Endodermal cell (in vitro differentiated cells): ENCODE data around the gene HSPA6. TPM values are rescaled to one million over a fixed set of nuclear protein-coding genes. Genes with fewer than 3 reads are reported as not detected.

ENCODE experiments used
- DNase-seq: peaks from one replicate; pipeline ENCODE4 v3.0.0-alpha.2; 2017
- H3K27ac ChIP-seq: 2 replicates; pipeline ENCODE4 v1.5.1; 2013; ENCODE audit warnings: mild to moderate bottlenecking, low read depth, low read length, moderate library complexity
- H3K27me3 ChIP-seq: 2 replicates; pipeline ENCODE4 v1.6.1; 2013; ENCODE audit warnings: mild to moderate bottlenecking, low read length, moderate library complexity; ENCODE audit not compliant: insufficient read depth, control insufficient read depth, poor library complexity, severe bottlenecking
- H3K36me3 ChIP-seq: 2 replicates; pipeline ENCODE4 v1.7.0; 2013; ENCODE audit warnings: mild to moderate bottlenecking, low read length, moderate library complexity; ENCODE audit not compliant: control insufficient read depth, insufficient read depth
- H3K4me1 ChIP-seq: one replicate; pipeline ENCODE4 v1.7.0; 2013; ENCODE audit warnings: low read length; ENCODE audit not compliant: control insufficient read depth, insufficient read depth
- H3K4me3 ChIP-seq: 2 replicates; pipeline ENCODE4 v1.5.1; 2013; ENCODE audit warnings: mild to moderate bottlenecking, low read length, moderate library complexity
- H3K9ac ChIP-seq: 2 replicates; pipeline ENCODE4 v1.6.1; 2013; ENCODE audit warnings: mild to moderate bottlenecking, low read length, moderate library complexity; ENCODE audit not compliant: poor library complexity, severe bottlenecking; ENCODE audit errors: extremely low read depth
- H3K9me3 ChIP-seq: 2 replicates; pipeline ENCODE4 v1.6.1; 2013; ENCODE audit warnings: mild to moderate bottlenecking, low read length, moderate library complexity; ENCODE audit not compliant: control insufficient read depth
- H3K27ac Mint-ChIP-seq: 2 replicates; pipeline ENCODE4 v1.8.0; 2020; ENCODE audit warnings: mixed read lengths
- H3K27me3 Mint-ChIP-seq: 2 replicates; pipeline ENCODE4 v1.8.0; 2021; ENCODE audit warnings: mild to moderate bottlenecking, mixed read lengths; ENCODE audit not compliant: insufficient read depth
- H3K36me3 Mint-ChIP-seq: 2 replicates; pipeline ENCODE4 v1.8.0; 2020; ENCODE audit warnings: low read depth, mixed read lengths
- H3K4me1 Mint-ChIP-seq: 2 replicates; pipeline ENCODE4 v1.8.0; 2020; ENCODE audit warnings: mixed read lengths
- H3K4me3 Mint-ChIP-seq: 2 replicates; pipeline ENCODE4 v1.8.0; 2020; ENCODE audit warnings: mild to moderate bottlenecking, moderate library complexity, mixed read lengths
- H3K9me3 Mint-ChIP-seq: 2 replicates; pipeline ENCODE4 v1.8.0; 2020; ENCODE audit warnings: mild to moderate bottlenecking, mixed read lengths
- WGBS, 2 experiments: methylation state at CpG; one replicate each; pipeline versions ENCODE4 v1.1.5 to v1.1.7; 2013; ENCODE audit warnings: missing lambda C conversion rate in 2 of 2, mixed read lengths in 1 of 2; ENCODE audit not compliant: insufficient coverage in 1 of 2, insufficient read length in 1 of 2; 5-methylcytosine and 5-hydroxymethylcytosine counted together
- total RNA-seq, 2 donors: library from RNA; stranded (reverse); fragmentation: NEBNext Ultra II Directional in 1 of 2; extraction: Animal tissue kit (Norgen Biotek cat#: 25700) in 1 of 2; gene quantifications; 2 replicates in 1 of 2; 3 replicates in 1 of 2; pipeline ENCODE4 v1.2.1, GENCODE V29; 2021
- TF ChIP-seq, protein P1 (sequence below): fragments of 200-600 bp; sonication (generic); conservative IDR thresholded peaks from 2 replicates; pipeline ENCODE4 v1.5.0; 2021; ENCODE audit warnings: antibody characterized with exemption, mild to moderate bottlenecking

Gene HSPA6
- total RNA-seq, 2 donors from 2014 or later, result not detected

GRCh38 chr1:161501234-161501633 is 23.1 kb upstream of the HSPA6 start:
- TF ChIP-seq, protein P1, sequence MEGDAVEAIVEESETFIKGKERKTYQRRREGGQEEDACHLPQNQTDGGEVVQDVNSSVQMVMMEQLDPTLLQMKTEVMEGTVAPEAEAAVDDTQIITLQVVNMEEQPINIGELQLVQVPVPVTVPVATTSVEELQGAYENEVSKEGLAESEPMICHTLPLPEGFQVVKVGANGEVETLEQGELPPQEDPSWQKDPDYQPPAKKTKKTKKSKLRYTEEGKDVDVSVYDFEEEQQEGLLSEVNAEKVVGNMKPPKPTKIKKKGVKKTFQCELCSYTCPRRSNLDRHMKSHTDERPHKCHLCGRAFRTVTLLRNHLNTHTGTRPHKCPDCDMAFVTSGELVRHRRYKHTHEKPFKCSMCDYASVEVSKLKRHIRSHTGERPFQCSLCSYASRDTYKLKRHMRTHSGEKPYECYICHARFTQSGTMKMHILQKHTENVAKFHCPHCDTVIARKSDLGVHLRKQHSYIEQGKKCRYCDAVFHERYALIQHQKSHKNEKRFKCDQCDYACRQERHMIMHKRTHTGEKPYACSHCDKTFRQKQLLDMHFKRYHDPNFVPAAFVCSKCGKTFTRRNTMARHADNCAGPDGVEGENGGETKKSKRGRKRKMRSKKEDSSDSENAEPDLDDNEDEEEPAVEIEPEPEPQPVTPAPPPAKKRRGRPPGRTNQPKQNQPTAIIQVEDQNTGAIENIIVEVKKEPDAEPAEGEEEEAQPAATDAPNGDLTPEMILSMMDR, result no peak
- Histone ChIP-seq H3K4me3 (no peak overlapping the region), H3K9ac (no peak overlapping the region), H3K27ac (no peak overlapping the region), H3K36me3 (no peaks in the 10 kb centered on the region), H3K9me3 (no peaks in the 10 kb centered on the region), H3K27me3 (peaks cover 8% of the 10 kb centered on the region), H3K4me1 (no peaks in the 10 kb centered on the region)
- Mint-ChIP-seq H3K27ac (no peak overlapping the region), H3K27me3 (peaks cover 21% of the 10 kb centered on the region), H3K4me3 (no peak overlapping the region), H3K4me1 (peaks cover 7% of the 10 kb centered on the region), H3K36me3 (no peaks in the 10 kb centered on the region), H3K9me3 (no peaks in the 10 kb centered on the region)
- WGBS, 2 experiments, result 91% methylated on average over 1 of the region's 1 CpG; no CpG with 5 or more reads in 1 of the 2 experiments
- no peak for DNase-seq

DNA sequence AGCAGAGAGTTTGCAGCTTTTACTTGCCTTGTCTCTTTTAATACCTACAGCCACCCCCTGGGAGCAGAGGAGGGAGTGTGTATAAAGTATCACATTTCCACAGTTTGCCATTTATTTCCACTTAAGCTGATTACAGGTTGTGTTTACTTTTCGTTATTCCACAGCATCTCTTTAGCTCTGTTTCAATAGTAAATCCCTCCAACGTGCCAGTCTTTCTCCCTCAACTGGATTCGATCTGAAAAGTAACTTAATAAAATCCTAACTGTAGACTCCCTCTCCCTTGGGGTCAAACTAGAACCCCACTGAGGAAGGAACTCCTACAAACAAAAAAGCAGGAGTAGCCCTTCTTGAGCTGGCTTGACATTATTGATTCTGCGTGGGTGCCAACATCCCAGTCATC is 22.2 kb upstream of the HSPA6 start:
- no peak for DNase-seq
- Mint-ChIP-seq H3K9me3 (no peaks in the 10 kb centered on the region), H3K4me1 (peaks cover 16% of the 10 kb centered on the region), H3K4me3 (no peak overlapping the region), H3K27me3 (peaks cover 20% of the 10 kb centered on the region), H3K27ac (no peak overlapping the region), H3K36me3 (no peaks in the 10 kb centered on the region)
- TF ChIP-seq, protein P1, result no peak
- Histone ChIP-seq H3K27ac (no peak overlapping the region), H3K9me3 (no peaks in the 10 kb centered on the region), H3K27me3 (peaks cover 8% of the 10 kb centered on the region), H3K4me3 (no peak overlapping the region), H3K36me3 (no peaks in the 10 kb centered on the region), H3K9ac (no peak overlapping the region), H3K4me1 (no peaks in the 10 kb centered on the region)
- 75 to 85% methylated on average over 4 of the region's 4 CpGs for WGBS, 2 experiments

GRCh38 chr1:161502641-161503393 is 21.5 kb upstream of the HSPA6 start:
- Mint-ChIP-seq H3K4me1 (peaks cover 16% of the 10 kb centered on the region), H3K4me3 (no peak overlapping the region), H3K27ac (no peak overlapping the region), H3K36me3 (no peaks in the 10 kb centered on the region), H3K27me3 (peaks cover 18% of the 10 kb centered on the region), H3K9me3 (no peaks in the 10 kb centered on the region)
- H3K4me1 ChIP-seq, result no peaks in the 10 kb centered on the region
- no peak overlapping the region for H3K4me3 ChIP-seq
- peaks cover 8% of the 10 kb centered on the region for H3K27me3 ChIP-seq
- no peaks in the 10 kb centered on the region for H3K36me3 ChIP-seq
- no peak for DNase-seq
- TF ChIP-seq, protein P1, result no peak
- 17% methylated on average over 1 of the region's 1 CpG; no CpG with 5 or more reads in 1 of the 2 experiments for WGBS, 2 experiments
- H3K9ac ChIP-seq, result no peak overlapping the region
- H3K9me3 ChIP-seq, result no peaks in the 10 kb centered on the region
- H3K27ac ChIP-seq, result no peak overlapping the region
